Adrenal gland (tissue), 5 donors: ENCODE measurements around the gene ERRFI1.

ENCODE experiments used
- POLR2A ChIP-seq, 2 donors: fragments of 450-650 bp; IDR thresholded peaks; one replicate each; pipeline ENCODE4 v1.6.1; 2017; ENCODE audit warnings: antibody characterized with exemption in 2 of 2, mild to moderate bottlenecking in 2 of 2, moderate library complexity in 1 of 2
- TF ChIP-seq, protein P1 (sequence below), 6 experiments: fragments of 450-650 bp in 4 of 6; fragments of 200-600 bp in 2 of 6; sonication (generic) in 1 of 6; IDR thresholded peaks; 1 replicate in 5 of 6; 2 replicates in 1 of 6; pipeline versions ENCODE4 v1.5.1 to v1.8.0; 2016 to 2021; ENCODE audit warnings: antibody characterized with exemption in 6 of 6, mild to moderate bottlenecking in 2 of 6, moderate library complexity in 1 of 6
- donor health status: DM: no; HTN: no; CAD: no.

DNA sequence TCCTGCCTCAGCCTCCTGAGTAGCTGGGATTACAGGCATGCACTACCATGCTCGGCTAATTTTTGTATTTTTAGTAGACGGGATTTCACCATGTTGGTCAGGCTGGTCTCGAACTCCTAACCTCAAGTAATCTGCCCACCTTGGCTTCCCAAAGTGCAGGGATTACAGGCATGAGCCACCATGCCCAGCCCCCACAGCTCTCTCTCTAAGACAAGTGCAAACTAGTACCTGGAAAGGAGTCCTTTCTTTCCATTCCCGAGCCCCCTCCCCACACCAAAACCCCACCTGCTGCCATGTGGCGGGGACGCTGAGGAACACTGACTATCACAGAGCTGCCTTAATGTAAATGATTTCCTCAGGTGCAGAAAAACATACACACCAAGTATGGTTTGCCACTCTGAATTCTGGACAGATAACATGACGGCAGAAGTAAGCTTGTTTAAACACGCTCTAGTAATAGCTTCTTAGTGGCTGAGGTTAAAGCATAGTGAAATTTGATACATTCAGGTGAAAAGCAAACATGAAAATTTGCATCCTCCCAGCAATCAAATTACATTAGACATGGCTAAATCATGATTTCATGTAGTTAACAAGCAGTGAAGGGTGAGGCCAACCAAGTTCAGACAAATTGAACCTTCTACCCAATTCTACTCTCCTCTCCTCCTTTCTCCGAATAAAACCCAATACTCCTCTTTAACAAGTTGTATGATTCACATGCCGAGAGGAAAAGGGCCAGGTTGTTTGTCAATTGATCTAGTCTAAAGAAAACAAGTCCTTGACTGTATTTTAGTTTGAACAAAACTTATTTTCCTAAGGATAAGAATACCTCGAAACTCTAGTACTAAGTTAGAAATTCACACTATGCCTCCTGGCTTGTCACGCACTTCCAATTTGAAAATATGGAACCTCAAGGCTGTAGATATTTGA lies 19.8 kb downstream of the ERRFI1 start:
- no peak for TF ChIP-seq POLR2A (IDR thresholded peaks at IDR 0.05)
- TF ChIP-seq, protein P1, sequence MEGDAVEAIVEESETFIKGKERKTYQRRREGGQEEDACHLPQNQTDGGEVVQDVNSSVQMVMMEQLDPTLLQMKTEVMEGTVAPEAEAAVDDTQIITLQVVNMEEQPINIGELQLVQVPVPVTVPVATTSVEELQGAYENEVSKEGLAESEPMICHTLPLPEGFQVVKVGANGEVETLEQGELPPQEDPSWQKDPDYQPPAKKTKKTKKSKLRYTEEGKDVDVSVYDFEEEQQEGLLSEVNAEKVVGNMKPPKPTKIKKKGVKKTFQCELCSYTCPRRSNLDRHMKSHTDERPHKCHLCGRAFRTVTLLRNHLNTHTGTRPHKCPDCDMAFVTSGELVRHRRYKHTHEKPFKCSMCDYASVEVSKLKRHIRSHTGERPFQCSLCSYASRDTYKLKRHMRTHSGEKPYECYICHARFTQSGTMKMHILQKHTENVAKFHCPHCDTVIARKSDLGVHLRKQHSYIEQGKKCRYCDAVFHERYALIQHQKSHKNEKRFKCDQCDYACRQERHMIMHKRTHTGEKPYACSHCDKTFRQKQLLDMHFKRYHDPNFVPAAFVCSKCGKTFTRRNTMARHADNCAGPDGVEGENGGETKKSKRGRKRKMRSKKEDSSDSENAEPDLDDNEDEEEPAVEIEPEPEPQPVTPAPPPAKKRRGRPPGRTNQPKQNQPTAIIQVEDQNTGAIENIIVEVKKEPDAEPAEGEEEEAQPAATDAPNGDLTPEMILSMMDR (IDR thresholded peaks at IDR 0.05), result no peak
